ENCODE results near the gene CYFIP2.

The CYFIP2 gene

DNA sequence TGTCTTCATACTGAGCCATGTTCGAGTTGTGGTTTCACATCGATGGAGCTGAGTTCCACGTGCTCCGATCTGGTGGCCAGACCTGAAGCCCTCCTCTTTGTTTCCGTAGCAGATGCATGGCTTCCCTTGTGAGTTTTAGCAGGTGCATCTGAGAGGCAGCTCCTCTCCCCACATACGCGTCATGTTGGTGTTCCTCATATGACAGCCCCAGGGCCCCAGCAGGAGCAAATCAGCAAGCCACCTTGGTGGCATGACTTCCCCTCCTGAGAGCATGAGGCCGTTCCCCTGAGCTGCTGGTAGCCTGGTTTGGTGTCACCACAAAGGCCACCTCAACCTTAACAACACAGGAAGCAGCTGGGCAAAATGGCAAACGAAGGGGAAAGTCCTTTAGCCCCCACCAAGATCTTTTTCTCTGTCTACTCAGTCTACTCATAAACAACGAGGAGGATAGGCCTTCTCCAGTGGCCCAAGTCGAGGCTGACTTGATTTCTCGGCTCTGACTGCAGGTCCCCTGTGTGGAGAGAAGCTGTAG is 5.9 kb downstream of the CYFIP2 start:
- Histone ChIP-seq H2BK5ac (ENCODE audit: low read depth, low read length, poor library complexity) (no peak overlapping the region), H4K8ac (ENCODE audit: low read depth, low read length) (no peak overlapping the region), H3K36me3 (ENCODE audit: control insufficient read depth in 1 of 2, insufficient read depth in 2 of 2, low read length in 2 of 2) (no peaks in the 10 kb centered on the region), H3K4me3 (ENCODE audit: low read depth, low read length) (no peak overlapping the region), H3K9ac (ENCODE audit: low read length) (no peak overlapping the region), H3K18ac (ENCODE audit: low read length) (no peak overlapping the region), H2AFZ (ENCODE audit: insufficient read depth, low read length, poor library complexity) (no peak overlapping the region), H4K12ac (ENCODE audit: low read depth, low read length) (no peak overlapping the region), H3K27me3 (ENCODE audit: insufficient read depth, low read length) (no peaks in the 10 kb centered on the region), H2BK12ac (ENCODE audit: low read length) (no peak overlapping the region), H2AK5ac (ENCODE audit: low read length) (no peak overlapping the region), H2BK120ac (ENCODE audit: insufficient read depth, low read length, poor library complexity) (no peak overlapping the region), H3K9me3 (ENCODE audit: insufficient read depth, low read depth, low read length) (no peaks in the 10 kb centered on the region), H3K4me1 (ENCODE audit: control insufficient read depth in 1 of 2, insufficient read depth in 2 of 2, low read length in 2 of 2) (peaks cover 2 to 12% of the 10 kb centered on the region in 2 experiments), H3K14ac (ENCODE audit: low read length) (no peak overlapping the region), H3K79me2 (ENCODE audit: control insufficient read depth, insufficient read depth, low read length, poor library complexity) (peaks cover 2% of the 10 kb centered on the region), H3K4ac (ENCODE audit: low read depth, low read length) (no peak overlapping the region), H3K27ac (ENCODE audit: low read depth, low read length) (no peak overlapping the region), H3K23ac (ENCODE audit: low read length) (no peak overlapping the region), H3K4me2 (ENCODE audit: low read length) (no peak overlapping the region), H3K79me1 (ENCODE audit: low read length) (peaks cover 2% of the 10 kb centered on the region), H4K91ac (ENCODE audit: low read depth, low read length) (no peak overlapping the region)
- peak in 1 of 2 donors; percentile 29 for DNase-seq
- no CpG with 5 or more reads among the region's 12 CpGs for WGBS (ENCODE audit: extremely low coverage, insufficient coverage, insufficient read length)

DNA sequence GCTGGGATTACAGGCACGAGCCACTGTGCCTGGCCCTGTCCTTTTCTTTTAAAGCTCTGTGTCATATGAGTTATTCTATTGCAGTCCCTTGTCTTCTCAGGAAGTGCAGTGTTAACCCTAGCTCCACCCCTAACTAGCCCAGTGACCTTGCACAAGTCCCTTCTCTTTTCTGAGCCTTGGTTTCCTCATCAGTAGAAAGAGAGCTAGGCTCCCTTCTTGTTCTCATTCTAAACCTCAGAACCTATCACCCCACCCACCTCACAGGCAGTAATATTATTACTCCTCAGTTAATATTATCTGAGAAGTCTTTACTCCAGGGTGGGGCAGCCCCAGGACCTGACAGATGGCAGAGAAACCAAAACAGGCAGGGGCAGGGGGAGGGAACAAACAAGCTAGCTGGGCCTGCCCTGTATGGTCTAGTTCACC is 7.2 kb downstream of the CYFIP2 start:
- Histone ChIP-seq H3K23ac (ENCODE audit: low read length) (no peak overlapping the region), H3K4me1 (ENCODE audit: control insufficient read depth in 1 of 2, insufficient read depth in 2 of 2, low read length in 2 of 2) (peaks cover 2 to 7% of the 10 kb centered on the region in 2 experiments), H4K8ac (ENCODE audit: low read depth, low read length) (no peak overlapping the region), H2BK5ac (ENCODE audit: low read depth, low read length, poor library complexity) (no peak overlapping the region), H3K9me3 (ENCODE audit: insufficient read depth, low read depth, low read length) (no peaks in the 10 kb centered on the region), H2BK120ac (ENCODE audit: insufficient read depth, low read length, poor library complexity) (no peak overlapping the region), H3K4ac (ENCODE audit: low read depth, low read length) (no peak overlapping the region), H2AK5ac (ENCODE audit: low read length) (no peak overlapping the region), H3K27ac (ENCODE audit: low read depth, low read length) (no peak overlapping the region), H3K9ac (ENCODE audit: low read length) (no peak overlapping the region), H3K4me3 (ENCODE audit: low read depth, low read length) (no peak overlapping the region), H3K4me2 (ENCODE audit: low read length) (no peak overlapping the region), H3K27me3 (ENCODE audit: insufficient read depth, low read length) (no peaks in the 10 kb centered on the region), H3K18ac (ENCODE audit: low read length) (no peak overlapping the region), H3K79me1 (ENCODE audit: low read length) (peaks cover 2% of the 10 kb centered on the region), H3K14ac (ENCODE audit: low read length) (no peak overlapping the region), H4K12ac (ENCODE audit: low read depth, low read length) (no peak overlapping the region), H3K36me3 (ENCODE audit: control insufficient read depth in 1 of 2, insufficient read depth in 2 of 2, low read length in 2 of 2) (no peaks in the 10 kb centered on the region), H2BK12ac (ENCODE audit: low read length) (no peak overlapping the region), H4K91ac (ENCODE audit: low read depth, low read length) (no peak overlapping the region), H3K79me2 (ENCODE audit: control insufficient read depth, insufficient read depth, low read length, poor library complexity) (peaks cover 2% of the 10 kb centered on the region), H2AFZ (ENCODE audit: insufficient read depth, low read length, poor library complexity) (no peak overlapping the region)
- peak in 1 of 2 donors; percentile 29 for DNase-seq
- WGBS (ENCODE audit: extremely low coverage, insufficient coverage, insufficient read length), result no CpG with 5 or more reads among the region's 1 CpG

DNA sequence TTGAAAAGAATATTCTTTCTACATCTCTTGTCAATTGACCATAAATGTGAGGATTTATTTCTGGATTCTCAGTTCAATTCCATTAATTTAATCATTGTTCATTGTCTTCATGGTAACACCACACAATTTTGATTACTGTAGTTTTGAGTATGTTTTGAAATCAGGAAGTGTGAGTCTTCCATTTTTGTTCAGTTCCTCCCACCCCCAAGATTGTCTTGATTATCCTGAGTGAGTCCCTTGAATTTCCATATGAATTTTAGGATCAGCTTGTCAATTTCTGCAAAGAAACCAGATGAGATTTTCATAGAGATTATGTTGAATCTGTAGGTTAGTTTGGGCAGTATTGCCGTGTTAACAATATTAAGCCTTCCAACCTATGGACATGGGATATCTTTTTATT is 9.5 kb downstream of the CYFIP2 start:
- no peaks in the 10 kb centered on the region for H3K79me1 ChIP-seq (ENCODE audit: low read length)
- H2BK12ac ChIP-seq (ENCODE audit: low read length), result no peak overlapping the region
- H4K12ac ChIP-seq (ENCODE audit: low read depth, low read length), result no peak overlapping the region
- H4K8ac ChIP-seq (ENCODE audit: low read depth, low read length), result no peak overlapping the region
- no peaks in the 10 kb centered on the region for H3K9me3 ChIP-seq (ENCODE audit: insufficient read depth, low read depth, low read length)
- no peak overlapping the region for H3K23ac ChIP-seq (ENCODE audit: low read length)
- H3K27me3 ChIP-seq (ENCODE audit: insufficient read depth, low read length), result no peaks in the 10 kb centered on the region
- no peak overlapping the region for H3K4me3 ChIP-seq (ENCODE audit: low read depth, low read length)
- no peak overlapping the region for H3K18ac ChIP-seq (ENCODE audit: low read length)
- H3K9ac ChIP-seq (ENCODE audit: low read length), result no peak overlapping the region
- H4K91ac ChIP-seq (ENCODE audit: low read depth, low read length), result no peak overlapping the region
- H3K36me3 ChIP-seq (ENCODE audit: control insufficient read depth in 1 of 2, insufficient read depth in 2 of 2, low read length in 2 of 2), result no peaks in the 10 kb centered on the region
- H3K79me2 ChIP-seq (ENCODE audit: control insufficient read depth, insufficient read depth, low read length, poor library complexity), result no peaks in the 10 kb centered on the region
- DNase-seq, result no peak
- H2BK5ac ChIP-seq (ENCODE audit: low read depth, low read length, poor library complexity), result no peak overlapping the region
- no peak overlapping the region for H2BK120ac ChIP-seq (ENCODE audit: insufficient read depth, low read length, poor library complexity)
- H2AK5ac ChIP-seq (ENCODE audit: low read length), result no peak overlapping the region
- no peak overlapping the region for H2AFZ ChIP-seq (ENCODE audit: insufficient read depth, low read length, poor library complexity)
- H3K4me1 ChIP-seq (ENCODE audit: control insufficient read depth in 1 of 2, insufficient read depth in 2 of 2, low read length in 2 of 2), result no peaks in the 10 kb centered on the region
- WGBS (ENCODE audit: extremely low coverage, insufficient coverage, insufficient read length), result no CpG with 5 or more reads among the region's 1 CpG
- H3K14ac ChIP-seq (ENCODE audit: low read length), result no peak overlapping the region
- H3K4ac ChIP-seq (ENCODE audit: low read depth, low read length), result no peak overlapping the region
- H3K4me2 ChIP-seq (ENCODE audit: low read length), result no peak overlapping the region
- H3K27ac ChIP-seq (ENCODE audit: low read depth, low read length), result no peak overlapping the region

DNA sequence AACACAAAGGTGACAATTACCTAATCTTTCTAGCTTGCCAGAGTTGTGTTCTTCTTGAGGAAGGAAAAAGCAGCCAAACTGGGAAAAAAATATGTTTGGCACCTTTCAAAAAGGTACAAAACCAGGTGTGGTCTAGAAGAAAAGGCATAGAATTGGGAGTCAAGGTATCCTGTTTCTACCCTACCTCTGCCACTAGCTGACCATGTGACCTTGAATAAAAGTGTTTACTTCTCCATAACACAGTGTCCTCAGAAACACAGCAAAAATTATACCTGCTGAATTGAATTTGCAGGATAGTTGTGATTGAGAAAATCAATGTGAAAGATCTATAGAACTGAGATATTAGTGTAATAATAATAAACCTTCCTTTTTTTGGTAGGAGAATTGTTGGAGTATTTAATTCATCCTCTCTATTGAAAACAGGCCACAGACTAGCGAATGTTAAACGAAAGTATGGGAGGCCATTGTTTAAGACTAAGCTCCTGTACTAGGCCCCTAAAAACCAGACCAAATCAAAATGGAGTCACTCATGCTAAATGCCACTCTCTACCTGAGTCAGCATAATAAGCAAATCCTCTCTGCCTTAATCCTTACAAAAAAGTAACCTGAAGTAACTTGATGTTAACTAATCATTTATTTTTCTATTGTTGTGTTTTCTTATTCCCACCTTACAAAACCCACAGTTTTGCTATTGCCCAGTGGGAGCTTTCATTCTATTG is 12.6 kb downstream of the CYFIP2 start:
- H3K9me3 ChIP-seq (ENCODE audit: insufficient read depth, low read depth, low read length), result no peaks in the 10 kb centered on the region
- no peak for DNase-seq
- H3K79me1 ChIP-seq (ENCODE audit: low read length), result no peaks in the 10 kb centered on the region
- no peak overlapping the region for H4K91ac ChIP-seq (ENCODE audit: low read depth, low read length)
- no peaks in the 10 kb centered on the region for H3K4me1 ChIP-seq (ENCODE audit: control insufficient read depth in 1 of 2, insufficient read depth in 2 of 2, low read length in 2 of 2)
- H3K27me3 ChIP-seq (ENCODE audit: insufficient read depth, low read length), result no peaks in the 10 kb centered on the region
- H3K36me3 ChIP-seq (ENCODE audit: control insufficient read depth in 1 of 2, insufficient read depth in 2 of 2, low read length in 2 of 2), result no peaks in the 10 kb centered on the region
- no peak overlapping the region for H2BK12ac ChIP-seq (ENCODE audit: low read length)
- H2BK120ac ChIP-seq (ENCODE audit: insufficient read depth, low read length, poor library complexity), result no peak overlapping the region
- WGBS (ENCODE audit: extremely low coverage, insufficient coverage, insufficient read length), result no CpG with 5 or more reads among the region's 2 CpGs
- H3K4me2 ChIP-seq (ENCODE audit: low read length), result no peak overlapping the region
- no peak overlapping the region for H3K9ac ChIP-seq (ENCODE audit: low read length)
- H3K4ac ChIP-seq (ENCODE audit: low read depth, low read length), result no peak overlapping the region
- H2AFZ ChIP-seq (ENCODE audit: insufficient read depth, low read length, poor library complexity), result no peak overlapping the region
- H4K8ac ChIP-seq (ENCODE audit: low read depth, low read length), result no peak overlapping the region
- no peak overlapping the region for H3K27ac ChIP-seq (ENCODE audit: low read depth, low read length)
- no peak overlapping the region for H4K12ac ChIP-seq (ENCODE audit: low read depth, low read length)
- no peak overlapping the region for H3K14ac ChIP-seq (ENCODE audit: low read length)
- no peak overlapping the region for H2AK5ac ChIP-seq (ENCODE audit: low read length)
- no peak overlapping the region for H3K23ac ChIP-seq (ENCODE audit: low read length)
- H3K18ac ChIP-seq (ENCODE audit: low read length), result no peak overlapping the region
- no peaks in the 10 kb centered on the region for H3K79me2 ChIP-seq (ENCODE audit: control insufficient read depth, insufficient read depth, low read length, poor library complexity)
- H2BK5ac ChIP-seq (ENCODE audit: low read depth, low read length, poor library complexity), result no peak overlapping the region
- H3K4me3 ChIP-seq (ENCODE audit: low read depth, low read length), result no peak overlapping the region
